GM11168 (cell line): ENCODE data around the gene XPO1.

ENCODE experiments used
- in situ Hi-C: fragments of 300-500 bp; cut with MboI; formaldehyde crosslinking; loops from one replicate; pipeline ENCODE4 v1.12.0; 2022; ENCODE audit warnings: low sequenced_read_pairs; ENCODE audit not compliant: unreplicated experiment

XPO1 gene

GRCh38 chr2:61438670-61439069, 99.5 kb downstream of the XPO1 start:
- in situ Hi-C loops = no loop called here

- in situ Hi-C loops = no loop called here
Measured at GRCh38 chr2:61437170-61437569, 101.0 kb downstream of the XPO1 start.

GRCh38 chr2:61436092-61436491, 102.1 kb downstream of the XPO1 start:
- in situ Hi-C loops = no loop called here

- in situ Hi-C loops = no loop called here
Measured at GRCh38 chr2:61435291-61435690, 102.9 kb downstream of the XPO1 start.

- in situ Hi-C loops = no loop called here
Measured at GRCh38 chr2:61434314-61434713, 103.8 kb downstream of the XPO1 start.

GRCh38 chr2:61433606-61434005, 104.5 kb downstream of the XPO1 start:
- in situ Hi-C loops = no loop called here

- in situ Hi-C loops = no loop called here
Measured at GRCh38 chr2:61432990-61433389, 105.2 kb downstream of the XPO1 start.

- in situ Hi-C loops = no loop called here
Measured at GRCh38 chr2:61431345-61431744, 106.8 kb downstream of the XPO1 start.
